IMR-90 (cell line): ENCODE results near the gene ZNF484. TPM values are rescaled to one million over a fixed set of nuclear protein-coding genes. Genes with fewer than 3 reads are reported as not detected.

Experiments used
- ATAC-seq: fragments of 200-7000 bp; cut with Tn5 transposase; 2 replicates; pipeline ENCODE4 v1.9.1; 2020; ENCODE audit warnings: low read depth, mild to moderate bottlenecking, moderate library complexity
- BruUV-seq: library from RNA; stranded (reverse); fragments of 400-500 nt; replicated peaks from 2 replicates; lab custom pipeline; 2021; lab: Mats Ljungman, UMichigan
- CTCF ChIA-PET: fragments of 300-600 bp; formaldehyde crosslinking; extraction: SDS; loops from one replicate; lab custom pipeline; 2021; ENCODE audit warnings: antibody characterized with exemption; lab: Yijun Ruan, JAX
- POLR2A ChIA-PET: fragments of 300-600 bp; sonication (Branson Sonifier 250); formaldehyde crosslinking; loops from one replicate; lab custom pipeline; 2022; ENCODE audit warnings: antibody characterized with exemption; ENCODE audit not compliant: unreplicated experiment; lab: Charles Lee
- DNase-seq: peaks from one replicate; pipeline ENCODE4 v3.0.0; 2013
- H2AFZ ChIP-seq: replicated peaks from 2 replicates; pipeline ENCODE3; 2013; ENCODE audit warnings: low read length, mild to moderate bottlenecking; ENCODE audit not compliant: poor library complexity
- H2AK5ac ChIP-seq: 2 replicates; pipeline ENCODE4 v1.6.1; 2013; ENCODE audit warnings: low read depth, low read length, inconsistent platforms
- H2AK9ac ChIP-seq: replicated peaks from 2 replicates; pipeline ENCODE3; 2013; ENCODE audit warnings: mild to moderate bottlenecking, low read depth, low read length, moderate library complexity; ENCODE audit not compliant: poor library complexity
- H2BK120ac ChIP-seq: 2 replicates; pipeline ENCODE4 v1.6.1; 2013; ENCODE audit warnings: low read depth, low read length, inconsistent platforms
- H2BK15ac ChIP-seq: 3 replicates; pipeline ENCODE4 v1.6.1; 2013; ENCODE audit warnings: low read depth, low read length, inconsistent platforms
- H2BK20ac ChIP-seq: 2 replicates; pipeline ENCODE4 v1.6.1; 2013; ENCODE audit warnings: low read depth, mild to moderate bottlenecking, inconsistent platforms, low read length, moderate library complexity
- H2BK5ac ChIP-seq: 2 replicates; pipeline ENCODE4 v1.6.1; 2013; ENCODE audit warnings: mild to moderate bottlenecking, low read depth, low read length, inconsistent platforms; ENCODE audit not compliant: poor library complexity, severe bottlenecking
- H3K14ac ChIP-seq: replicated peaks from 2 replicates; pipeline ENCODE4 v1.6.1; 2013; ENCODE audit warnings: low read depth, low read length, inconsistent platforms
- H3K18ac ChIP-seq: 2 replicates; pipeline ENCODE4 v1.6.1; 2013; ENCODE audit warnings: low read depth, low read length, control low read depth
- H3K23ac ChIP-seq: 2 replicates; pipeline ENCODE4 v1.6.1; 2013; ENCODE audit warnings: low read depth, low read length, inconsistent platforms
- H3K27ac ChIP-seq: 2 replicates; pipeline ENCODE4 v1.5.1; 2013; ENCODE audit warnings: mild to moderate bottlenecking, control low read depth, low read length; ENCODE audit not compliant: insufficient read depth
- H3K27me3 ChIP-seq: 2 replicates; pipeline ENCODE4 v1.6.1; 2013; ENCODE audit warnings: low read length; ENCODE audit not compliant: control insufficient read depth, insufficient read depth
- H3K36me3 ChIP-seq: 2 replicates; pipeline ENCODE4 v1.6.1; 2013; ENCODE audit warnings: low read length, mixed read lengths; ENCODE audit not compliant: control insufficient read depth, insufficient read depth
- H3K4ac ChIP-seq: 2 replicates; pipeline ENCODE4 v1.6.1; 2013; ENCODE audit warnings: low read depth, low read length, inconsistent platforms
- H3K4me1 ChIP-seq: 2 replicates; pipeline ENCODE4 v1.6.1; 2013; ENCODE audit warnings: low read length, mixed read lengths; ENCODE audit not compliant: control insufficient read depth, insufficient read depth
- H3K4me2 ChIP-seq: 2 replicates; pipeline ENCODE4 v1.6.1; 2013; ENCODE audit warnings: low read depth, mild to moderate bottlenecking, control low read depth, low read length, moderate library complexity
- H3K4me3 ChIP-seq: 2 replicates; pipeline ENCODE4 v1.5.1; 2013; ENCODE audit warnings: low read depth, mild to moderate bottlenecking, control low read depth, low read length, moderate library complexity; ENCODE audit not compliant: insufficient read depth
- H3K56ac ChIP-seq: 2 replicates; pipeline ENCODE4 v1.6.1; 2013; ENCODE audit warnings: low read length, inconsistent platforms; ENCODE audit not compliant: insufficient read depth; ENCODE audit errors: extremely low read depth
- H3K79me1 ChIP-seq, 2 experiments: 2 replicates each; pipeline ENCODE4 v1.6.1; 2013; ENCODE audit warnings: low read length in 2 of 2, inconsistent platforms in 1 of 2, low read depth in 1 of 2
- H3K9ac ChIP-seq: 2 replicates; pipeline ENCODE4 v1.6.1; 2013; ENCODE audit warnings: low read depth, low read length, control low read depth
- H3K9me1 ChIP-seq: 2 replicates; pipeline ENCODE4 v1.6.1; 2013; ENCODE audit warnings: low read length, inconsistent platforms; ENCODE audit not compliant: insufficient read depth
- H3K9me3 ChIP-seq: 2 replicates; pipeline ENCODE4 v1.6.1; 2013; ENCODE audit warnings: low read length; ENCODE audit not compliant: control insufficient read depth, insufficient read depth
- H4K20me1 ChIP-seq: 2 replicates; pipeline ENCODE4 v1.6.1; 2013; ENCODE audit warnings: low read length, inconsistent platforms; ENCODE audit not compliant: insufficient read depth
- H4K5ac ChIP-seq: 2 replicates; pipeline ENCODE4 v1.6.1; 2013; ENCODE audit warnings: mild to moderate bottlenecking, low read depth, low read length, control low read depth
- H4K8ac ChIP-seq, 2 experiments: 2 replicates each; pipeline ENCODE4 v1.6.1; 2013; ENCODE audit warnings: low read depth in 2 of 2, low read length in 2 of 2, control low read depth in 1 of 2, inconsistent platforms in 1 of 2
- H4K91ac ChIP-seq: 2 replicates; pipeline ENCODE4 v1.6.1; 2013; ENCODE audit warnings: low read depth, low read length, inconsistent platforms; ENCODE audit not compliant: insufficient read depth
- BHLHE40 ChIP-seq: fragments of 150-350 bp; IDR thresholded peaks from 2 replicates; pipeline ENCODE4 v1.6.1; 2016; ENCODE audit warnings: mild to moderate bottlenecking, low read depth, low read length
- CEBPB ChIP-seq: IDR thresholded peaks from 2 replicates; pipeline ENCODE4 v1.6.1; 2012; ENCODE audit warnings: low read depth, low read length, improper control_type of control experiment
- CHD1 ChIP-seq: IDR thresholded peaks from 2 replicates; pipeline ENCODE4 v1.6.1; 2012; ENCODE audit warnings: low read depth, low read length, improper control_type of control experiment
- CTCF ChIP-seq: conservative IDR thresholded peaks from 2 replicates; pipeline ENCODE4 v1.5.1; 2012; ENCODE audit warnings: mild to moderate bottlenecking, low read depth, low read length, improper control_type of control experiment
- ELK1 ChIP-seq: fragments of 150-350 bp; IDR thresholded peaks from 2 replicates; pipeline ENCODE4 v1.6.1; 2016; ENCODE audit warnings: low read depth, mild to moderate bottlenecking, low read length, moderate library complexity, borderline replicate concordance
- FOS ChIP-seq: fragments of 150-350 bp; IDR thresholded peaks from 2 replicates; pipeline ENCODE4 v1.6.1; 2016; ENCODE audit warnings: low read depth, low read length
- MAFK ChIP-seq: IDR thresholded peaks from 2 replicates; pipeline ENCODE4 v1.6.1; 2012; ENCODE audit warnings: low read depth, low read length, improper control_type of control experiment
- MAZ ChIP-seq: IDR thresholded peaks from 2 replicates; pipeline ENCODE4 v1.6.1; 2012; ENCODE audit warnings: low read depth, mild to moderate bottlenecking, low read length, improper control_type of control experiment, moderate library complexity, borderline replicate concordance
- MXI1 ChIP-seq: IDR thresholded peaks from 2 replicates; pipeline ENCODE4 v1.6.1; 2012; ENCODE audit warnings: low read depth, mild to moderate bottlenecking, low read length, moderate library complexity, borderline replicate concordance
- NFE2L2 ChIP-seq: fragments of 150-350 bp; IDR thresholded peaks from 2 replicates; pipeline ENCODE4 v1.6.1; 2016; ENCODE audit warnings: low read depth, mild to moderate bottlenecking, low read length
- POLR2A ChIP-seq: IDR thresholded peaks from 2 replicates; pipeline ENCODE4 v1.6.1; 2012; ENCODE audit warnings: mild to moderate bottlenecking, low read depth, low read length
- RAD21 ChIP-seq: IDR thresholded peaks from 2 replicates; pipeline ENCODE4 v1.6.1; 2012; ENCODE audit warnings: low read length, improper control_type of control experiment
- RCOR1 ChIP-seq: IDR thresholded peaks from 2 replicates; pipeline ENCODE4 v1.6.1; 2012; ENCODE audit warnings: mild to moderate bottlenecking, low read length, improper control_type of control experiment; ENCODE audit not compliant: insufficient replicate concordance
- RFX5 ChIP-seq: IDR thresholded peaks from 2 replicates; pipeline ENCODE4 v1.8.0; 2012; ENCODE audit warnings: low read depth, mild to moderate bottlenecking, low read length, moderate library complexity
- SMC3 ChIP-seq: fragments of 150-350 bp; IDR thresholded peaks from 2 replicates; pipeline ENCODE4 v1.6.1; 2016; ENCODE audit warnings: low read depth, mild to moderate bottlenecking, antibody characterized with exemption, low read length, moderate library complexity
- WGBS, 2 experiments: methylation state at CpG; one replicate each; pipeline versions ENCODE4 v1.1.5 to v1.1.7; 2013; ENCODE audit warnings: missing lambda C conversion rate in 2 of 2; ENCODE audit not compliant: insufficient read length in 1 of 2; ENCODE audit errors: extremely low coverage in 2 of 2; 5-methylcytosine and 5-hydroxymethylcytosine counted together
- dilution Hi-C: fragments of 300-500 bp; cut with HindIII; formaldehyde crosslinking; loops from one replicate; pipeline ENCODE4 v1.14.3; 2018; ENCODE audit warnings: low sequenced_read_pairs; ENCODE audit not compliant: unreplicated experiment
- in situ Hi-C: fragments of 300-500 bp; cut with MboI; formaldehyde crosslinking; loops from 3 replicates; pipeline ENCODE4 v1.14.3; 2019; ENCODE audit warnings: low sequenced_read_pairs, inconsistent platforms, mixed read lengths
- intact Hi-C: fragments of 100-400 bp; cut with micrococcal nuclease; formaldehyde crosslinking; loops from 2 replicates; pipeline ENCODE4 v1.10.0; 2022
- polyA plus RNA-seq, 3 experiments: library from polyadenylated mRNA; depleted of rRNA; stranded (reverse); fragments of >200 nt; gene quantifications; 2 replicates each; pipeline ENCODE4 v1.2.3, GENCODE V29; 2012; ENCODE audit warnings: low replicate concordance in 1 of 3
- total RNA-seq: library from RNA; depleted of rRNA; stranded (reverse); fragments of >200 nt; gene quantifications from 2 replicates; pipeline ENCODE4 v1.2.3, GENCODE V29; 2012

ZNF484 gene
- total and polyA plus RNA-seq, 2 of the 4 experiments (the other 2 are of a cell fraction), result 1.4 to 11.8 TPM

GRCh38 chr9:92808726-92809451 is 68.9 kb downstream of the ZNF484 start:
- Histone ChIP-seq H3K14ac (no peak overlapping the region), H4K91ac (no peak overlapping the region), H4K20me1 (no peaks in the 10 kb centered on the region), H3K9me3 (no peaks in the 10 kb centered on the region; the same call in 1 of the 2 replicates), H4K8ac (no peak overlapping the region), H3K79me1 (no peaks in the 10 kb centered on the region), H3K9ac (no peak overlapping the region), H2BK120ac (no peak overlapping the region), H3K27ac (no peak overlapping the region), H2AK5ac (no peak overlapping the region), H3K9me1 (0 out of 2 replicates have a peak, but pooled peaks cover 10% of the 10 kb centered on the region), H3K4ac (no peak overlapping the region), H3K18ac (no peak overlapping the region), H4K5ac (no peak overlapping the region), H3K23ac (0 out of 2 replicates have a peak overlapping the region, but pooled peaks have one; percentile 65), H3K4me3 (peak overlapping the region; percentile 18; the same call in 1 of the 2 replicates), H2BK15ac (no peak overlapping the region), H2BK20ac (no peak overlapping the region), H3K36me3 (no peaks in the 10 kb centered on the region), H2AFZ (peak overlapping the region; percentile 83), H2AK9ac (no peak overlapping the region), H3K4me2 (peak overlapping the region; percentile 77), H3K4me1 (peaks cover 1% of the 10 kb centered on the region; the same call in 1 of the 2 replicates), H3K56ac (no peak overlapping the region), H3K27me3 (peaks cover 68% of the 10 kb centered on the region), H2BK5ac (no peak overlapping the region)
- WGBS, 2 experiments, result 3% methylated on average over 30 of the region's 60 CpGs; no CpG with 5 or more reads in 1 of the 2 experiments
- CTCF ChIA-PET, result interaction anchor here (1.1 kb wide), 1 partner anchor 44 kb away, joined by 4 read pairs; no protein-coding TSS in a partner anchor
- intact Hi-C loops (no loop called here), dilution Hi-C loops (no loop called here), in situ Hi-C loops (no loop called here)
- DNase-seq, result peak; percentile 73
- POLR2A ChIA-PET, result no interaction called here
- no TSS peak for BruUV-seq
- ATAC-seq, result peak; percentile 93
- TF ChIP-seq NFE2L2 (no peak), CHD1 (no peak), RFX5 (no peak), RAD21 (no peak), BHLHE40 (no peak), MAZ (peak; percentile 56; the same call in 1 of the 2 replicates), RCOR1 (no peak), POLR2A (no peak), ELK1 (no peak), MAFK (no peak), FOS (no peak), CEBPB (no peak), CTCF (peak; percentile 39; the same call in 1 of the 2 replicates), SMC3 (no peak), MXI1 (no peak; the same call in 1 of the 2 replicates)
